Astrocyte of the spinal cord (primary cell): ENCODE results near the gene TH.

Experiments used
- DNase-seq: peaks from one replicate; pipeline ENCODE4 v3.0.0; 2011; ENCODE audit warnings: low read depth, low spot score
- H3K4me3 ChIP-seq: 2 replicates; pipeline ENCODE4 v1.5.1; 2011; ENCODE audit warnings: low read depth, mild to moderate bottlenecking, low read length, moderate library complexity
- in situ Hi-C: cut with HindIII; loops from 2 replicates; pipeline ENCODE4 v1.10.0; 2017; ENCODE audit warnings: low sequenced_read_pairs
- TF ChIP-seq, protein P1 (sequence below): IDR thresholded peaks from 2 replicates; pipeline ENCODE4 v1.5.1; 2012; ENCODE audit warnings: low read depth, mild to moderate bottlenecking, low read length, inconsistent platforms

Gene TH

DNA sequence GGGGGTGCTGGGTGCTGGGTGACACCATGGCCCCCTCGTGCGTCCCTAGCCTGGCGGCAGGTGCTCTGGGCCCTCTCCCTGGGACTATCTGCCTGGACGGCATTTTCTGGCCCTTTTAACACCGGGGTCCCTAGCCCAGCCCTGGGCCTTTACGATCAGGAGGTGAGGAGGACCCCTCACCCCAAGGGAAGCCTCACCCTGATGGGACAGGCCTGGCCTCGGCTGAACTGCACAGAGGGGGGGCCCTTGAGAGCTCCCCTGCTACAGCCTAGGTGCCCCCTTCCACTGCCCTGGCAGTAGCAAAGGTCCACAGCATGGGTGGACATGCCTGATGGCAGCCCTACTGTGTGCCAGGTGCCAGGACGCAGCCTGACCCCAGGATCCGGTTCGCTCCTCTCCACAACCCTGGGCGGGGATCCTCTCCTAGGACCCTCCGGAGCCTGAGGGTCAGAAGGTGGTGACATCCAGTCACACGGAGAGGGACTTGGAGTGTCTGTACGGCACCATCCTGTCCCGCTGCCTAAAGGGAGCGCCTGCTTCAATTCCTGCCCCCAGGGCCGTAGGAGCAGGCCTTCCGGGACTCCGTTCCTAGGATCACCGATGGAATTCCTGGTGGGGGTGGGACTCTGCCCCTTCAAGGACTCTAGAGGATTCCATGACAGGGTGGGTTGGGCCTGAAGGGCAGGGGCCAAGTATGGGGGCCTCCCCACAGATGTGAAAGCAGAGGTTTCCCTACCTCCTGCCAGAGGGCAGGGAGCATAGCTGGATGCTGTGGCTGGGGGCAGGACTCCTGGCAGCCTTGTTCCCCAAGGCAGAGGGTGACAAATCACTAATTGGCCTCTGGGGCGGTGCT lies 33.0 kb upstream of the TH start:
- no peak overlapping the region for H3K4me3 ChIP-seq
- DNase-seq, result no peak
- TF ChIP-seq, protein P1, sequence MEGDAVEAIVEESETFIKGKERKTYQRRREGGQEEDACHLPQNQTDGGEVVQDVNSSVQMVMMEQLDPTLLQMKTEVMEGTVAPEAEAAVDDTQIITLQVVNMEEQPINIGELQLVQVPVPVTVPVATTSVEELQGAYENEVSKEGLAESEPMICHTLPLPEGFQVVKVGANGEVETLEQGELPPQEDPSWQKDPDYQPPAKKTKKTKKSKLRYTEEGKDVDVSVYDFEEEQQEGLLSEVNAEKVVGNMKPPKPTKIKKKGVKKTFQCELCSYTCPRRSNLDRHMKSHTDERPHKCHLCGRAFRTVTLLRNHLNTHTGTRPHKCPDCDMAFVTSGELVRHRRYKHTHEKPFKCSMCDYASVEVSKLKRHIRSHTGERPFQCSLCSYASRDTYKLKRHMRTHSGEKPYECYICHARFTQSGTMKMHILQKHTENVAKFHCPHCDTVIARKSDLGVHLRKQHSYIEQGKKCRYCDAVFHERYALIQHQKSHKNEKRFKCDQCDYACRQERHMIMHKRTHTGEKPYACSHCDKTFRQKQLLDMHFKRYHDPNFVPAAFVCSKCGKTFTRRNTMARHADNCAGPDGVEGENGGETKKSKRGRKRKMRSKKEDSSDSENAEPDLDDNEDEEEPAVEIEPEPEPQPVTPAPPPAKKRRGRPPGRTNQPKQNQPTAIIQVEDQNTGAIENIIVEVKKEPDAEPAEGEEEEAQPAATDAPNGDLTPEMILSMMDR, result no peak
- in situ Hi-C loops, result no loop called here

DNA sequence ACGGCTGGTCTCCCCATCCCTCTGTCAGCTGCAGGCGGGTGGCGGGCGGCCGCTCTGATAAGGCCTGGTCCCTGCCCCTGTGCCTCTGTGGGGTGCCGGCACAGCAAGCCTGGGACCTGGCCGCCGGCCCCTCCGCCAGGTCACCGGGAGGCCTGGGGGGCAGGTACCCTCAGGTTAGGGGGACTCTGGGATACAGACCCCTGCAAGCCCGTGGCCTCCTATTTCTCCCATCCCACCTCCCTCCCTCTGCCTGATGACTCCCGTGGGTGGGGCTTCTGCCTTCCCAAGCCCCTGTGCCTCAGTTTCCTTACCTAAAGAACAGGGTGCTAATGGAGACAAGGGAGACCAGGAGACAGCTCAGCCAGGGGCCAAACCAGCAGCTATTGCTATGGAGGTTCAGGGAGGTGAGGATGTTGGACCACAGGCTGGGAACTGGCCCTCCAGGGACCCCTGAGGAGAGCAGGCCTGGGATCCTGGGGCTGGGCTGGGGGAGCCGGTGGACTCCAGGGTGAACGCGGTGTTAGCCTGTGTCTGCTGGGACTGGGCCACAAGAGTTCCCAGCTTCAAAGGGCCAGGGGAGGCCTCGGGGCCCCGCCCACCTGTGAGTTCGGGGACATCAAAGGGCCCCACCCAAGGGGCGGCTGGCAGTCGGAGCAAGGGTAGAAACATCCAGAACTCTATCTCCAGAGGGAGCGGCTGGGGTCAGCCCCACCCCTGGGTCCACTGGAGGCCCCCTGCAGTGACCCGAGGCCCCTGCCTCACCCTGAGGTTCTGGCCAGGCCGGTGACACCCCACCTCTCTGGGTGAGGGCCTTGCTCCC lies 32.0 kb upstream of the TH start:
- in situ Hi-C loops, result no loop called here
- TF ChIP-seq, protein P1, result no peak
- no peak for DNase-seq

DNA sequence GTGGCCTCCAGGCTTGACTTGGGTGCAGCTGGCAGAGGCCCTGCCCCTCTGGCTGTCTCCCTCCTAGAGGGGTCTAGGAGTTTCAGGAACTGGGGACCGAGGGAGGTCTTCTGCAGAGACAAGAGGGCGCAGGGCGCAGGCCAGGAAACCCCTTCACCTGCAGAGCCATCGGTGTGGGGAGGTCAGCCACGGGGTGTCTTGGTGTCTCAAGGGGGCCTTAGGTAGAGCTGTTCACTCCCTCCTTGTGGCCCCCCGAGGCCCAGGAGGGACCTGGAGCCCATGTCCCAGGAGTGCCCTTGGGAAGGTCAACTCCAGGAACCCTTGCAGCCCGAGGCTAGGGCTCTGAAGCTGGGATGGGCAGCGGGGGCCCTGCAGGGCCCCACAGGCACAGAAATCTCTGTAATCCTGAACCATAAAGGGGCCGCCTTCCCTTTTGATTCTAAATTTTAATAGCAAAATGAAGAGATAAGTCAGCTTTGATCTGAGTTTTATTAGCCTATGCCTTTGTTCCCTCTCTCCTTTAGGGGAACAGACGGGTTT lies 31.4 kb upstream of the TH start:
- DNase-seq, result no peak
- no peak overlapping the region for H3K4me3 ChIP-seq
- in situ Hi-C loops, result no loop called here
- TF ChIP-seq, protein P1, result no peak

More for the DNA sequence above, 32.0 kb upstream of the TH start:
- H3K4me3 ChIP-seq, result no peak overlapping the region

DNA sequence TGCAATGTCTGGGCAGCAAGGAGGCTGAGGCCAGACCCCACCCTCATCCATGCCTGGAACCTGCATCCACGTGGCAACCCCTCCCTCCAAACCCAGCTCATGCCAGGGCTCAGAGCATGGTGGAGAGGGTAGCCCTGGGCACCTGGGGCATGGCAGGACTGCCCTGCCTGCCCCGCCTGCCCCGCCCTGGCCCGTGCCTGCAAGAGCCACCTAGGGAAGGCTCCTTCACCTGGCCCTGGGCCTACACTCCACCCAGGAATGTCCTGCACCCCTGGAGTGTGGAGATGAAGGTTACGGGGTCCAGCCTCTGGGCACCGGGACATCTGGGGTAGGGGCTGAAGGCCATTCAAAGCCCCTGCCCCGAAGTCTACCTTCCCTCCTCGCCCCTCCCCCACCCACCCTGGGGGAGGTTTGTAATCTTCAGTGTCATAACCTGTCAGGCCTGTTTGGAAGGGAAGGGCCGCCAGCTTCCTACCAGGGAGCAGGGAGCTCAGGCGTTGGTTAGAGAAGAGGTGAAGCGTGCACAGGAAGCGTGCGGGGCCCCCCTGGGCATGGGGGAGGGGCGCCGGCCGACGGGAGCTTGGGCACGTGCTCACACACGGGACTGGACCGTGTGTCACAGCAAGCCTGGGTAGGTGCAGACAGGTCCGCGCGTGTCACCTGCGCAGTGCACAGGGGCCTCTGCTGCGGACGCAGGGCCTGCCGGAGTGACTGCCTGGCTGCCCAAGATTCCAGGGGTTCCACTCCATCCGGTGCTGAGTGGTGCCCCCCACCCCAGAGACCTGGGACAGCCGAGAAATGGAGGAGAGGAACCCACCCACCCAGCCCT lies 30.7 kb upstream of the TH start:
- DNase-seq, result no peak
- TF ChIP-seq, protein P1, result no peak
- in situ Hi-C loops, result no loop called here
- no peak overlapping the region for H3K4me3 ChIP-seq

DNA sequence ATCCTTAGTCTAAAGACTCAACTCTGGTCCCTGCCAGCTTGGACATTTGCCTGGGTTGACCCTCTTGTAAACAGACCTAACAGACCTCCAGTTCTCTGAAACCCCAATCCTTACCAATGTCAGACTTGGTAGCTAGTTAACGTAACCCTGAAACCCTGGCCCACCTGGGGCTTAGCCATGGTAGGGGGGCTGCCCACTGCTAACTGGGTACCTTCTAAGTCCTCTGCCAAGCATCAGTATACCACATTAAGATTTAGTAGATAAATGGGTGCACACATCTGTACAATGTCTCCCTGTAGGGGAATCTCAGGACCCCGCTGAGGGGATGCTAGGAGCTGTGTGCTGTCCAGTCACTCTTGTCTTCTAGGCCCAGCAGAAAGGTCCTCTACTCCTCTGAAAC lies 29.9 kb upstream of the TH start:
- TF ChIP-seq, protein P1, result no peak
- DNase-seq, result no peak
- H3K4me3 ChIP-seq, result no peak overlapping the region
- in situ Hi-C loops, result no loop called here
